ENCODE data around the gene ASPHD1. TPM values are rescaled to one million over a fixed set of nuclear protein-coding genes. Genes with fewer than 3 reads are reported as not detected.

ASPHD1 gene
- total RNA-seq, 2 experiments from 2014 or later = 2.0 to 2.1 TPM

GRCh38 chr16:29857133-29857760 lies 43.0 kb upstream of the ASPHD1 start:
- Mint-ChIP-seq H3K27ac (no peak overlapping the region), H3K27me3 (no peaks in the 10 kb centered on the region), H3K36me3 (ENCODE audit: low read depth) (peaks cover 23% of the 10 kb centered on the region), H3K4me1 (ENCODE audit: low read depth) (peaks cover 16% of the 10 kb centered on the region), H3K4me3 (no peak overlapping the region), H3K9me3 (no peaks in the 10 kb centered on the region)
- DNase-seq (no peak), ATAC-seq (no peak)
- ChIA-PET CTCF (interaction anchor here (4.1 kb wide), 1 partner anchor 9 kb away, joined by 24 read pairs; no protein-coding TSS in a partner anchor), POLR2A (interaction anchor here (0.8 kb wide), 1 partner anchor 31 kb away, joined by 3 read pairs; no protein-coding TSS in a partner anchor)
- intact Hi-C loops (cut with micrococcal nuclease) = no loop called here
- no peak for TF ChIP-seq CTCF (IDR thresholded peaks at IDR 0.05)

- DNase-seq (no peak), ATAC-seq (no peak)
- TF ChIP-seq CTCF (IDR thresholded peaks at IDR 0.05) = no peak
- H3K4me3 Mint-ChIP-seq = no peak overlapping the region
- no peaks in the 10 kb centered on the region for H3K9me3 Mint-ChIP-seq
- no peak overlapping the region for H3K27ac Mint-ChIP-seq
- no peaks in the 10 kb centered on the region for H3K27me3 Mint-ChIP-seq
- ChIA-PET CTCF (interaction anchor here (4.1 kb wide), 1 partner anchor 11 kb away, joined by 24 read pairs; no protein-coding TSS in a partner anchor), POLR2A (interaction anchor here (0.5 to 1.4 kb wide), 2 partner anchors 11 to 108 kb away, joined by 3 read pairs; no protein-coding TSS in a partner anchor)
- H3K4me1 Mint-ChIP-seq (ENCODE audit: low read depth) = peaks cover 16% of the 10 kb centered on the region
- intact Hi-C loops (cut with micrococcal nuclease) = no loop called here
- peaks cover 23% of the 10 kb centered on the region for H3K36me3 Mint-ChIP-seq (ENCODE audit: low read depth)
These were observed 42.0 kb upstream of the ASPHD1 start for GRCh38 chr16:29858149-29858849.

GRCh38 chr16:29858974-29859373 lies 41.3 kb upstream of the ASPHD1 start:
- ATAC-seq (no peak), DNase-seq (no peak)
- ChIA-PET POLR2A (interaction anchor here (1.4 kb wide), 1 partner anchor 11 kb away, joined by 3 read pairs; no protein-coding TSS in a partner anchor), CTCF (interaction anchor here (4.1 kb wide), 1 partner anchor 11 kb away, joined by 24 read pairs; no protein-coding TSS in a partner anchor)
- Mint-ChIP-seq H3K4me1 (ENCODE audit: low read depth) (peaks cover 18% of the 10 kb centered on the region), H3K4me3 (no peak overlapping the region), H3K36me3 (ENCODE audit: low read depth) (peaks cover 23% of the 10 kb centered on the region), H3K27me3 (no peaks in the 10 kb centered on the region), H3K27ac (no peak overlapping the region), H3K9me3 (no peaks in the 10 kb centered on the region)
- no peak for TF ChIP-seq CTCF (IDR thresholded peaks at IDR 0.05)
- intact Hi-C loops (cut with micrococcal nuclease) = no loop called here

- no peak overlapping the region for H3K27ac Mint-ChIP-seq
- intact Hi-C loops (cut with micrococcal nuclease) = no loop called here
- H3K4me1 Mint-ChIP-seq (ENCODE audit: low read depth) = peaks cover 18% of the 10 kb centered on the region
- no peak for TF ChIP-seq CTCF (IDR thresholded peaks at IDR 0.05)
- CTCF ChIA-PET = interaction anchor here (1.6 to 2.0 kb wide), 2 partner anchors 11 to 41 kb away, joined by 3 to 4 read pairs; no protein-coding TSS in a partner anchor
- peaks cover 23% of the 10 kb centered on the region for H3K36me3 Mint-ChIP-seq (ENCODE audit: low read depth)
- H3K4me3 Mint-ChIP-seq = no peak overlapping the region
- no peaks in the 10 kb centered on the region for H3K27me3 Mint-ChIP-seq
- ATAC-seq = no peak
- POLR2A ChIA-PET = no interaction called here
- H3K9me3 Mint-ChIP-seq = no peaks in the 10 kb centered on the region
- DNase-seq = no peak
These were observed 40.1 kb upstream of the ASPHD1 start for GRCh38 chr16:29860218-29860617.
